Duodenal mucosa (tissue), 2 donors: ENCODE data around the gene PPP2R3C.
"Not testable (repeated sequence)": the region's sequence is repeated elsewhere in the genome, so short reads cannot be mapped to it uniquely, and the experiment has no call there.

Experiments
- H3K27ac ChIP-seq: one replicate; pipeline ENCODE4 v1.7.0; 2013; ENCODE audit warnings: low read depth, low read length
- H3K27me3 ChIP-seq, 2 donors: one replicate each; pipeline ENCODE4 v1.7.0; 2013; ENCODE audit warnings: low read length in 2 of 2, control low read depth in 1 of 2; ENCODE audit not compliant: insufficient read depth in 2 of 2, control insufficient read depth in 1 of 2
- H3K36me3 ChIP-seq, 2 donors: one replicate each; pipeline ENCODE4 v1.7.0; 2013; ENCODE audit warnings: low read length in 2 of 2, control low read depth in 1 of 2; ENCODE audit not compliant: insufficient read depth in 2 of 2, control insufficient read depth in 1 of 2
- H3K4me1 ChIP-seq, 2 donors: one replicate each; pipeline ENCODE4 v1.7.0; 2013; ENCODE audit warnings: low read length in 2 of 2, control low read depth in 1 of 2; ENCODE audit not compliant: insufficient read depth in 2 of 2, control insufficient read depth in 1 of 2
- H3K4me3 ChIP-seq, 2 donors: one replicate each; pipeline ENCODE4 v1.7.0; 2013; ENCODE audit warnings: low read length in 2 of 2, low read depth in 1 of 2
- H3K9ac ChIP-seq, 2 donors: one replicate each; pipeline ENCODE4 v1.7.0; 2013; ENCODE audit warnings: low read length in 2 of 2, low read depth in 1 of 2
- H3K9me3 ChIP-seq, 2 donors: one replicate each; pipeline ENCODE4 v1.7.0; 2013; ENCODE audit warnings: low read length in 2 of 2, control low read depth in 1 of 2; ENCODE audit not compliant: control insufficient read depth in 1 of 2

PPP2R3C gene

GRCh38 chr14:35154016-35154415 lies 32.2 kb upstream of the PPP2R3C start:
- Histone ChIP-seq H3K4me1 (peaks cover 5 to 10% of the 10 kb centered on the region in 2 donors), H3K9me3 (no peaks in the 10 kb centered on the region), H3K27me3 (no peaks in the 10 kb centered on the region), H3K36me3 (peaks cover 0 to 3% of the 10 kb centered on the region in 2 donors), H3K4me3 (no peak overlapping the region), H3K9ac (no peak overlapping the region), H3K27ac (no peak overlapping the region)

- H3K4me1 ChIP-seq, H3K27ac ChIP-seq, H3K9me3 ChIP-seq, H3K9ac ChIP-seq, H3K27me3 ChIP-seq, H3K4me3 ChIP-seq, H3K36me3 ChIP-seq: not testable (repeated sequence)
These were observed 30.7 kb upstream of the PPP2R3C start for GRCh38 chr14:35152531-35152930.

GRCh38 chr14:35149239-35149638 lies 27.4 kb upstream of the PPP2R3C start:
- Histone ChIP-seq H3K36me3 (peaks cover 0 to 4% of the 10 kb centered on the region in 2 donors), H3K9ac (no peak overlapping the region), H3K9me3 (no peaks in the 10 kb centered on the region)

GRCh38 chr14:35147711-35148110 lies 25.9 kb upstream of the PPP2R3C start:
- H3K27ac ChIP-seq: no peak overlapping the region
- no peak overlapping the region for H3K9ac ChIP-seq
- H3K4me3 ChIP-seq: no peak overlapping the region
- H3K9me3 ChIP-seq: no peaks in the 10 kb centered on the region
- no peaks in the 10 kb centered on the region for H3K4me1 ChIP-seq
- no peaks in the 10 kb centered on the region for H3K27me3 ChIP-seq
- H3K36me3 ChIP-seq: peaks cover 5 to 8% of the 10 kb centered on the region in 2 donors

More at GRCh38 chr14:35149239-35149638, 27.4 kb upstream of the PPP2R3C start:
- no peaks in the 10 kb centered on the region for H3K4me1 ChIP-seq
- H3K4me3 ChIP-seq: no peak overlapping the region
- H3K27me3 ChIP-seq: no peaks in the 10 kb centered on the region
- no peak overlapping the region for H3K27ac ChIP-seq

- Histone ChIP-seq H3K9ac (no peak overlapping the region), H3K36me3 (peaks cover 5 to 8% of the 10 kb centered on the region in 2 donors), H3K4me3 (no peak overlapping the region), H3K27me3 (no peaks in the 10 kb centered on the region), H3K4me1 (no peaks in the 10 kb centered on the region), H3K9me3 (no peaks in the 10 kb centered on the region), H3K27ac (no peak overlapping the region)
These were observed 25.4 kb upstream of the PPP2R3C start for GRCh38 chr14:35147186-35147585.

- Histone ChIP-seq H3K4me3 (no peak overlapping the region), H3K9ac (no peak overlapping the region), H3K9me3 (no peaks in the 10 kb centered on the region), H3K4me1 (no peaks in the 10 kb centered on the region), H3K36me3 (peaks cover 5 to 8% of the 10 kb centered on the region in 2 donors), H3K27me3 (no peaks in the 10 kb centered on the region), H3K27ac (no peak overlapping the region)
These were observed 24.9 kb upstream of the PPP2R3C start for GRCh38 chr14:35146711-35147149.

GRCh38 chr14:35144029-35144428 lies 22.2 kb upstream of the PPP2R3C start:
- H3K9me3 ChIP-seq: no peaks in the 10 kb centered on the region
- H3K4me1 ChIP-seq: no peaks in the 10 kb centered on the region
- no peaks in the 10 kb centered on the region for H3K27me3 ChIP-seq
- no peak overlapping the region for H3K4me3 ChIP-seq
- no peak overlapping the region for H3K9ac ChIP-seq
- peaks cover 5 to 10% of the 10 kb centered on the region in 2 donors for H3K36me3 ChIP-seq
- H3K27ac ChIP-seq: no peak overlapping the region

- peaks cover 5 to 13% of the 10 kb centered on the region in 2 donors for H3K36me3 ChIP-seq
- no peaks in the 10 kb centered on the region for H3K27me3 ChIP-seq
- H3K9ac ChIP-seq: no peak overlapping the region
- H3K9me3 ChIP-seq: no peaks in the 10 kb centered on the region
- no peak overlapping the region for H3K4me3 ChIP-seq
- H3K4me1 ChIP-seq: no peaks in the 10 kb centered on the region
- H3K27ac ChIP-seq: no peak overlapping the region
These were observed 19.2 kb upstream of the PPP2R3C start for GRCh38 chr14:35140718-35141581.

- peaks cover 0 to 27% of the 10 kb centered on the region in 2 donors for H3K36me3 ChIP-seq
- H3K9ac ChIP-seq: no peak overlapping the region
- H3K9me3 ChIP-seq: no peaks in the 10 kb centered on the region
- no peaks in the 10 kb centered on the region for H3K4me1 ChIP-seq
- H3K4me3 ChIP-seq: no peak overlapping the region
- no peaks in the 10 kb centered on the region for H3K27me3 ChIP-seq
- no peak overlapping the region for H3K27ac ChIP-seq
These were observed 16.8 kb upstream of the PPP2R3C start for GRCh38 chr14:35138585-35138984.

GRCh38 chr14:35134329-35135123 lies 12.7 kb upstream of the PPP2R3C start:
- Histone ChIP-seq H3K27ac (no peak overlapping the region), H3K4me1 (no peaks in the 10 kb centered on the region), H3K9ac (no peak overlapping the region), H3K4me3 (no peak overlapping the region), H3K27me3 (no peaks in the 10 kb centered on the region), H3K36me3 (peaks cover 0 to 22% of the 10 kb centered on the region in 2 donors), H3K9me3 (no peaks in the 10 kb centered on the region)
